Endodermal cell (in vitro differentiated cells): ENCODE results near the gene TSEN54. TPM values are rescaled to one million over a fixed set of nuclear protein-coding genes. Genes with fewer than 3 reads are reported as not detected.

Experiments used
- DNase-seq: peaks from one replicate; pipeline ENCODE4 v3.0.0-alpha.2; 2017
- H3K27ac ChIP-seq: 2 replicates; pipeline ENCODE4 v1.5.1; 2013; ENCODE audit warnings: mild to moderate bottlenecking, low read depth, low read length, moderate library complexity
- H3K27me3 ChIP-seq: 2 replicates; pipeline ENCODE4 v1.6.1; 2013; ENCODE audit warnings: mild to moderate bottlenecking, low read length, moderate library complexity; ENCODE audit not compliant: insufficient read depth, control insufficient read depth, poor library complexity, severe bottlenecking
- H3K36me3 ChIP-seq: 2 replicates; pipeline ENCODE4 v1.7.0; 2013; ENCODE audit warnings: mild to moderate bottlenecking, low read length, moderate library complexity; ENCODE audit not compliant: control insufficient read depth, insufficient read depth
- H3K4me1 ChIP-seq: one replicate; pipeline ENCODE4 v1.7.0; 2013; ENCODE audit warnings: low read length; ENCODE audit not compliant: control insufficient read depth, insufficient read depth
- H3K4me3 ChIP-seq: 2 replicates; pipeline ENCODE4 v1.5.1; 2013; ENCODE audit warnings: mild to moderate bottlenecking, low read length, moderate library complexity
- H3K9ac ChIP-seq: 2 replicates; pipeline ENCODE4 v1.6.1; 2013; ENCODE audit warnings: mild to moderate bottlenecking, low read length, moderate library complexity; ENCODE audit not compliant: poor library complexity, severe bottlenecking; ENCODE audit errors: extremely low read depth
- H3K9me3 ChIP-seq: 2 replicates; pipeline ENCODE4 v1.6.1; 2013; ENCODE audit warnings: mild to moderate bottlenecking, low read length, moderate library complexity; ENCODE audit not compliant: control insufficient read depth
- H3K27ac Mint-ChIP-seq: 2 replicates; pipeline ENCODE4 v1.8.0; 2020; ENCODE audit warnings: mixed read lengths
- H3K27me3 Mint-ChIP-seq: 2 replicates; pipeline ENCODE4 v1.8.0; 2021; ENCODE audit warnings: mild to moderate bottlenecking, mixed read lengths; ENCODE audit not compliant: insufficient read depth
- H3K36me3 Mint-ChIP-seq: 2 replicates; pipeline ENCODE4 v1.8.0; 2020; ENCODE audit warnings: low read depth, mixed read lengths
- H3K4me1 Mint-ChIP-seq: 2 replicates; pipeline ENCODE4 v1.8.0; 2020; ENCODE audit warnings: mixed read lengths
- H3K4me3 Mint-ChIP-seq: 2 replicates; pipeline ENCODE4 v1.8.0; 2020; ENCODE audit warnings: mild to moderate bottlenecking, moderate library complexity, mixed read lengths
- H3K9me3 Mint-ChIP-seq: 2 replicates; pipeline ENCODE4 v1.8.0; 2020; ENCODE audit warnings: mild to moderate bottlenecking, mixed read lengths
- WGBS, 2 experiments: methylation state at CpG; one replicate each; pipeline versions ENCODE4 v1.1.5 to v1.1.7; 2013; ENCODE audit warnings: missing lambda C conversion rate in 2 of 2, mixed read lengths in 1 of 2; ENCODE audit not compliant: insufficient coverage in 1 of 2, insufficient read length in 1 of 2; 5-methylcytosine and 5-hydroxymethylcytosine counted together
- total RNA-seq, 2 donors: library from RNA; stranded (reverse); fragmentation: NEBNext Ultra II Directional in 1 of 2; extraction: Animal tissue kit (Norgen Biotek cat#: 25700) in 1 of 2; gene quantifications; 2 replicates in 1 of 2; 3 replicates in 1 of 2; pipeline ENCODE4 v1.2.1, GENCODE V29; 2021
- TF ChIP-seq, protein P1 (sequence below): fragments of 200-600 bp; sonication (generic); conservative IDR thresholded peaks from 2 replicates; pipeline ENCODE4 v1.5.0; 2021; ENCODE audit warnings: antibody characterized with exemption, mild to moderate bottlenecking

The TSEN54 gene
- total RNA-seq, 2 donors from 2014 or later, result 37.7 to 39.1 TPM

DNA sequence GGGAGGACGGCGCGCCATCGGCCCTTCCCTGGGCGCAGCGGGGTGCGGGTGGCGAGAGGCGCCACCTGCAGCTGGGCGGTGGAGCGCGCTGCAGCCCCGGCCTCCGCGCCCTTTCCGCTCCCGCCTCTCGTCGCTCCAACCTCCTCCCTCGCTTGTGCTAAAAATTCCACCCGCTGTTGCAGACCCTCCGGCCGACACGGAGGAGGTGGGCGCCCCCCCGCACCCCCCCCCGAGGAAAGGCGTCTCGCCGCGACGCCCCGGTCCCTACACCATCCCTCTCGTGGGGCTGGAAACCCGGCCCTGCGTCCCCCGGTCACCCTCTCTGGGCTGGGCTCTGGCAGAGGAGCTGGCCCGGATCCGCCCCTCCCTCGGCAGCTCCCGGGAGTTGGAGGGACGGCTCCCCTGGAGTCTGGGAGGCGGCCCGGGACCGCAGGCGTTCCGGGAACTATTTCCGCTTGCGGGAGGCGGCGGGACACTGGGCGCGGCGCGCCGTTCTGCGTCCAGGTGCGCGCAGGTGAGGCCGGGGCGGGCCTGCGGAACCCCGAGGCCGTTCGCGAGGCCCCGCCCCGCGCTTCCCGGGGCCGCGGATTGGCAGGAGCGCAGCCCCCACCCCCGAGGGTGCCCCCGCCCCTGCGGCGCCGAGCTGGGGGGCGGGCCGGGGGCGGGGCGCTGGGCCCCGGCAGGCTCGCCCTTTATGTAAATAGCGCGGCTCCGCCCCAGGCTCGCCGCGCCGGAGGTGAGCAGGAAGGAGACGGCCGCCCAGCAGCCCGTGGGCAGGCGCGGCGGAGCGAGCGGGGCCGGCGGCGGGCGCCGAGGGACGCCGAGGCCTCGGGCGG lies 8.9 kb downstream of the TSEN54 start, which contains the start of gene LLGL2:
TSS of gene LLGL2 (plus strand) at position 728 of the 836 bp plus-strand sequence. CDS start 17,730 bp downstream, outside the sequence.
- peak within 1 kb of the TSS; percentile 88 for H3K4me3 ChIP-seq
- peaks cover 8% of the 10 kb centered on the region for H3K27me3 ChIP-seq
- no peaks in the 10 kb centered on the region for H3K9me3 Mint-ChIP-seq
- TF ChIP-seq, protein P1, sequence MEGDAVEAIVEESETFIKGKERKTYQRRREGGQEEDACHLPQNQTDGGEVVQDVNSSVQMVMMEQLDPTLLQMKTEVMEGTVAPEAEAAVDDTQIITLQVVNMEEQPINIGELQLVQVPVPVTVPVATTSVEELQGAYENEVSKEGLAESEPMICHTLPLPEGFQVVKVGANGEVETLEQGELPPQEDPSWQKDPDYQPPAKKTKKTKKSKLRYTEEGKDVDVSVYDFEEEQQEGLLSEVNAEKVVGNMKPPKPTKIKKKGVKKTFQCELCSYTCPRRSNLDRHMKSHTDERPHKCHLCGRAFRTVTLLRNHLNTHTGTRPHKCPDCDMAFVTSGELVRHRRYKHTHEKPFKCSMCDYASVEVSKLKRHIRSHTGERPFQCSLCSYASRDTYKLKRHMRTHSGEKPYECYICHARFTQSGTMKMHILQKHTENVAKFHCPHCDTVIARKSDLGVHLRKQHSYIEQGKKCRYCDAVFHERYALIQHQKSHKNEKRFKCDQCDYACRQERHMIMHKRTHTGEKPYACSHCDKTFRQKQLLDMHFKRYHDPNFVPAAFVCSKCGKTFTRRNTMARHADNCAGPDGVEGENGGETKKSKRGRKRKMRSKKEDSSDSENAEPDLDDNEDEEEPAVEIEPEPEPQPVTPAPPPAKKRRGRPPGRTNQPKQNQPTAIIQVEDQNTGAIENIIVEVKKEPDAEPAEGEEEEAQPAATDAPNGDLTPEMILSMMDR, result peak; percentile 75
- no peaks in the 10 kb centered on the region for H3K27me3 Mint-ChIP-seq
- WGBS, 2 experiments, result 0% methylated on average over 6 to 107 of the region's 108 CpGs
- peak within 1 kb of the TSS; percentile 85 for H3K27ac Mint-ChIP-seq
- no peaks in the 10 kb centered on the region for H3K9me3 ChIP-seq
- peaks cover 19% of the 10 kb centered on the region for H3K36me3 Mint-ChIP-seq
- H3K36me3 ChIP-seq, result peaks cover 4% of the 10 kb centered on the region
- H3K4me3 Mint-ChIP-seq, result peak within 1 kb of the TSS; percentile 83
- peak; percentile 97 for DNase-seq
- no peaks in the 10 kb centered on the region for H3K4me1 ChIP-seq
- H3K27ac ChIP-seq, result no peak within 1 kb of the TSS
- peaks cover 13% of the 10 kb centered on the region for H3K4me1 Mint-ChIP-seq
- peak within 1 kb of the TSS; percentile 60 for H3K9ac ChIP-seq

DNA sequence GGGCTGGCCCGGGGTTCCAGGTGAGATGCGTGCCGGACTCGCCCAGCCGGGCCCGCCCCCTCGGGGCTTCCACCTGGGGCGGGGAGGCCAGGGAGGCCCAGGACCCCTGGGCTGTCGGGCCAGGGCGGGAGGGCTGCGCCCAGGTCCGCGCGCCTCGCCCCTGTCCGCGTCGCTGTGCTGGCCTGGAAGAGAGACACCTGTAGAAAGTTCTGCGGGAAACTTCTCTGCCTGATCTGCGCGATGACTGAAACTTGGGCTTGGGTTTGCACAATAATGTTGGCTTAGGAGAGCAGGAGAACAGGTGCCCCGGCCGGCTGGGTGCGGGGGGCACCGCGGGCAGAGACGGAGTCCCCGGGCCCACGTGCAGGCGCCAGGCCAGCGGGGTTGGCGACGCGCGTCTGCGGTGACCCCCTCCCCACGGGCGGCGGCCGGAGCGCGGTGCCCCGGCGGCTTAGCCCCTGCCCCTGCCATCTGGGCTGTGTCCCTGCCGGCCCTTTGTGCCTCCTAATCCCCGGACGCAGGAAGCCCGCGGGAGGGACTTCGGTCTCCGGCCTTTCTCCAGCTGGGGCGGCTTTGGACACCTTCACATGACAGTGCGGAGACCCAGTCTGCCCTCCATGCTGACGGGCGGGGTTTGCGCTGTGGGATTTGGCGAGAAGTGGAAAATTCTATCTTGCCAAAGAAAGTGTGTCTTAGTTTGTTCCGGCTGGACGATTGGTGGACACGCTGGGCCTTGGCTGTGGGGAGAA lies 9.7 kb downstream of the TSEN54 start:
- Histone ChIP-seq H3K4me3 (peak overlapping the region; percentile 88), H3K36me3 (peaks cover 4% of the 10 kb centered on the region), H3K4me1 (no peaks in the 10 kb centered on the region), H3K27ac (no peak overlapping the region), H3K9me3 (no peaks in the 10 kb centered on the region), H3K27me3 (peaks cover 8% of the 10 kb centered on the region), H3K9ac (peak overlapping the region; percentile 60)
- WGBS, 2 experiments, result 3 to 6% methylated on average over 35 to 60 of the region's 60 CpGs
- Mint-ChIP-seq H3K4me1 (peaks cover 18% of the 10 kb centered on the region), H3K9me3 (no peaks in the 10 kb centered on the region), H3K36me3 (peaks cover 19% of the 10 kb centered on the region), H3K27ac (peak overlapping the region; percentile 57), H3K27me3 (no peaks in the 10 kb centered on the region), H3K4me3 (peak overlapping the region; percentile 83)
- TF ChIP-seq, protein P1, result no peak
- DNase-seq, result peak; percentile 87

DNA sequence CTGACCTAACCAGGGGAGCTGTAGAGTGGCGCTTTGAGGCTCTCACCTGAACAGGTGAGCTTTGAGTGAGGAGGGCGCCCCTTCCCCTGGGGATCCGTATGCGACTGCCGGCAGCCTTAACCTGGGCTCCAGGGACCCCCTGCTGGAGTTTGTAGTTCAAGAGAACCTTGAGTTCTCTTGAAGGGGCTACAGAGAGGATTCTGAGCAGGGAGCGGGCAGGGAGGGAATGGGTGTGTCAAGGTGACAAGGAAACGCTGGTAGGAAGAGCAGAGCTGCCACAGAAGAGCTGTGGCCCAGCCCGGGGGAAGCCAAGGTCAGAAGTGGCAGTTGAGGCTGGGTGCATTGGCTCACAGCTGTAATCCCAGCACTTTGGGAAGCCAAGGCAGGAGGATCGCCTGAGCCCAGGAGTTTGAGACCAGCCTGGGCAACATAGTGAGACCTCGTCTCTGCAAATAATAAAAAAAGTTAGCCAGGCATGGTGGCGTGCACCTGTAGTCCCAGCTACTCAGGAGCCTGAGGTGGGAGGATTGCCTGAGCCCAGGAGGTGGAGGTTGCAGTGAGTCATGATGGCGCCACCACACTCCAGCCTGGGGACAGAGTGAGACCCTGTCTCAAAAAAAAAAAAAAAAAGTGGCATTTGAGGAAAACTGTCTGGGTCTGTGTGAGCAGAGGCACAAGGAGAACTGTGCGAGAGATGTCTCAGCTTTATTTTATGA lies 10.4 kb downstream of the TSEN54 start:
- peak; percentile 86 for DNase-seq
- Mint-ChIP-seq H3K27me3 (no peaks in the 10 kb centered on the region), H3K4me1 (peaks cover 23% of the 10 kb centered on the region), H3K9me3 (no peaks in the 10 kb centered on the region), H3K27ac (peak overlapping the region; percentile 57), H3K4me3 (peak overlapping the region; percentile 83), H3K36me3 (peaks cover 20% of the 10 kb centered on the region)
- H3K36me3 ChIP-seq, result no peaks in the 10 kb centered on the region
- WGBS, 2 experiments, result 56 to 64% methylated on average over 10 to 13 of the region's 13 CpGs
- no peaks in the 10 kb centered on the region for H3K4me1 ChIP-seq
- peaks cover 8% of the 10 kb centered on the region for H3K27me3 ChIP-seq
- peak overlapping the region; percentile 60 for H3K9ac ChIP-seq
- no peaks in the 10 kb centered on the region for H3K9me3 ChIP-seq
- TF ChIP-seq, protein P1, result no peak
- H3K27ac ChIP-seq, result no peak overlapping the region
- peak overlapping the region; percentile 88 for H3K4me3 ChIP-seq
